Gastrocnemius medialis (tissue), 4 donors: ENCODE data around the gene CYTH2.

Source experiments
- POLR2A ChIP-seq, 2 donors: fragments of 450-650 bp; IDR thresholded peaks; one replicate each; pipeline ENCODE4 v1.6.1; 2017; ENCODE audit warnings: antibody characterized with exemption in 2 of 2, mild to moderate bottlenecking in 2 of 2, moderate library complexity in 2 of 2
- TF ChIP-seq, protein P1 (sequence below), 5 experiments: fragments of 450-650 bp in 3 of 5; fragments of 200-600 bp in 2 of 5; sonication (generic) in 2 of 5; IDR thresholded peaks in 4 of 5; conservative IDR thresholded peaks in 1 of 5; 1 replicate in 4 of 5; 2 replicates in 1 of 5; pipeline ENCODE4 v1.5.1; 2016 to 2019; ENCODE audit warnings: antibody characterized with exemption in 5 of 5, mild to moderate bottlenecking in 3 of 5, moderate library complexity in 3 of 5

DNA sequence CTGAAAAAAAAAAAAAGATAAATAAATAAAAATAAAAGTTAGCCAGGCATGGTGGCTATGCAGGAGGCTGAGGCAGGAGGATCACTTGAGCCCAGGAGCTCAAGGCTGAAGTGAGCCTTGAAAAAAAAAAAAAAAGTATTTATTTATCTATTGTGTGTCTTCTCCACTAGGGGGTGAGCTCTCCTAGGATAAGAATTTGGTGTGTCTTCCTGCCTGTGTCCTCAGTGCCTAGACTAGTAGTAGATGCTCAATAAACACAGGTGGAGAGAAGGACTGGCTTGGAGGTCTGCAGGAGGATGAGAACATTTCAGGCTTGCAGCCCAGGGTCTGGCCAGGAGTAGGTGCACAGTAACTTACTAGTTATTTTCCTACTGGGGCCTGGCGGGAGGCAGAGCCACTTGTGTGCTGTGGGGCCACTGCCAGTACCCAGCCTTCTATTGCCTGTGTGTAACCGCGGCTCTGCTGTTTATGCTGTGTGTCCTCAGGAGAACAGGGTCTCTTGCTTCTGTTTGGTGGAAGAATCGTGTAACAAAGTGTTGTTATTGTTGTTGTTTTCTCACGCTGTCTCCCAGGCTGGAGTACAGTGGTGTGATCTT is 37.1 kb downstream of the CYTH2 start:
- TF ChIP-seq, protein P1, sequence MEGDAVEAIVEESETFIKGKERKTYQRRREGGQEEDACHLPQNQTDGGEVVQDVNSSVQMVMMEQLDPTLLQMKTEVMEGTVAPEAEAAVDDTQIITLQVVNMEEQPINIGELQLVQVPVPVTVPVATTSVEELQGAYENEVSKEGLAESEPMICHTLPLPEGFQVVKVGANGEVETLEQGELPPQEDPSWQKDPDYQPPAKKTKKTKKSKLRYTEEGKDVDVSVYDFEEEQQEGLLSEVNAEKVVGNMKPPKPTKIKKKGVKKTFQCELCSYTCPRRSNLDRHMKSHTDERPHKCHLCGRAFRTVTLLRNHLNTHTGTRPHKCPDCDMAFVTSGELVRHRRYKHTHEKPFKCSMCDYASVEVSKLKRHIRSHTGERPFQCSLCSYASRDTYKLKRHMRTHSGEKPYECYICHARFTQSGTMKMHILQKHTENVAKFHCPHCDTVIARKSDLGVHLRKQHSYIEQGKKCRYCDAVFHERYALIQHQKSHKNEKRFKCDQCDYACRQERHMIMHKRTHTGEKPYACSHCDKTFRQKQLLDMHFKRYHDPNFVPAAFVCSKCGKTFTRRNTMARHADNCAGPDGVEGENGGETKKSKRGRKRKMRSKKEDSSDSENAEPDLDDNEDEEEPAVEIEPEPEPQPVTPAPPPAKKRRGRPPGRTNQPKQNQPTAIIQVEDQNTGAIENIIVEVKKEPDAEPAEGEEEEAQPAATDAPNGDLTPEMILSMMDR (IDR thresholded peaks at IDR 0.05 in 4 of 5, conservative IDR thresholded peaks at IDR 0.05 in 1 of 5), result peak; percentile 34 to 67 (median 54)
- TF ChIP-seq POLR2A (IDR thresholded peaks at IDR 0.05), result no peak
